GM21723 (cell line): ENCODE data around the gene IMP3.

Experiments
- ATAC-seq: cut with Tn5 transposase; IDR thresholded peaks from one replicate; pipeline ENCODE4 v1.9.1; 2021; ENCODE audit warnings: mild to moderate bottlenecking, moderate library complexity; ENCODE audit not compliant: unreplicated experiment

Gene IMP3

DNA sequence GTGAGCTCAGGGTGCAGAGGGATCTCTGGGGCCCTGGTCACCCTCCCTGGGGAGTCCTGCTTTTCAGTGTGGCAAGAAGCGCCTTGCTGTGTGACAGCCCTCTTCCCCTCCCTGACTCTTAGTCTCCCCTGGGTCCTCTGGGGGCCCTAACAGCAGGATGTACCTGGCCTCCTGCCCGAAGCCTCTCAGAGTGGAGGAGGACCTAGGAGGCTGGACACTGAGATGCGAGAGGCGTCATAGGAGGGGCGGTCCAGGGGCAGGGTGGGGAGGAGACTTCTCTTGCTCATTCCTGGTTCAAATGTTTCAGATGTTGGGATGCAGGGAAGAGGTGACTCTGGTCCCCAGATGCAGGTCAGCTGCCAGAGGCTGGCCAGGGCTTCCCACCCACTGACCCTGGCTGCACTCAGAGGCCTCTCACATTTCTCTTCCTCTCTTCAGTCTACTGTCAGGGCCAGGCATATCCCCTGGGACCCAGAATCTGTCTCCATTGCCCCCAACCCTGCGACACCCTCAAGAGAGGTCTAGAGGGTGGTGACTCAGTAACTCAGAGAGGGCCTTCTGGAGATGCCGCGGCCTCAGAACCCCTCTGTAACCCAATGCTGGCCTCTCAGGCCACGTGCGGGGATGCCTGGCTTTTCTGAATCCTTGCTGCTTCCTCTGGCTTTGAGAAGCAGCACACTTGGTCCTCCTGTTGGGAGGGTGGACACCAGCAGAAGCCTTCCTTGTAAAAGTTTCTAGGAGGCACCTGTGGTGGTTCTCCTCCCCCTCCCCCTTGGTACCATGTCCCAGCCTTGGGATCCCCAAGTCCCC, 33.6 kb upstream of the IMP3 start:
- ATAC-seq = no peak

DNA sequence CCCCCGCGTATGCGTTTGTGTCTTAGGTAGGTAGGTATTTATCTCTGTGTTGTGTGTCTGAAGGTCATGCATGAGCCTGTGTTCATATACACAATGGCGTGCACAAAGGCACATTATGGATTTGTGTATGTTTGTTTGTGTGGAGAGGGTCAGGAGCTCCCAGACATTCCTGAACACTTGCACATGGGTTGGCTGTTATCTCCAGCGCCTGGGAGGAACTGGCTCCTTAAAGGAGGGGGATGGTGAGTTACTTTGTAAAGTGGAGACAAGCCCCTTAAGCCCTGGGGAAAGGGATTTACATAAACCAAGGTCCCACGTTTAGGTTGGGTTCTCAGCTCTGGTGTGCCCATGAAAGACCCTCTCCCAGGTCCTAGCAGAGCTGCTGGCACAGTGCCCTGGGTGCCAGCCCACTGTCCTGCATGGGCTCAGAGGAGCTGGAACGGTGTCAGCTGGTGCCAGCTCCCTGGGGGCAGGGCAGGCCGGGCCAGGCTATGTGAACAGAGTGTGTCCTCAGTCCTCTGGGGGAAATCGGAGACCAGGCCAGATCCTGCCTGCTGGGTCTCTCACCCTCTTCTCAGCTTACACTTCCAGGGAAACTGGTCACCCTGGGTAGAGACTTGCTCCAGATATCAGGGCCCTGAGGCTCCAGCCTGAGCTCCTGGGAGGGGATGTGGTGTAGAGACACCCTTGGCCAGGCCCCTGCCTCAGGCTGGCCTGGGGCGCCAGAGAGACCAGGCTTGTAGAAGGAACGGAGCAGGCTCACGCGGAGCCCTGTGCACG, 32.8 kb upstream of the IMP3 start:
- no peak for ATAC-seq

DNA sequence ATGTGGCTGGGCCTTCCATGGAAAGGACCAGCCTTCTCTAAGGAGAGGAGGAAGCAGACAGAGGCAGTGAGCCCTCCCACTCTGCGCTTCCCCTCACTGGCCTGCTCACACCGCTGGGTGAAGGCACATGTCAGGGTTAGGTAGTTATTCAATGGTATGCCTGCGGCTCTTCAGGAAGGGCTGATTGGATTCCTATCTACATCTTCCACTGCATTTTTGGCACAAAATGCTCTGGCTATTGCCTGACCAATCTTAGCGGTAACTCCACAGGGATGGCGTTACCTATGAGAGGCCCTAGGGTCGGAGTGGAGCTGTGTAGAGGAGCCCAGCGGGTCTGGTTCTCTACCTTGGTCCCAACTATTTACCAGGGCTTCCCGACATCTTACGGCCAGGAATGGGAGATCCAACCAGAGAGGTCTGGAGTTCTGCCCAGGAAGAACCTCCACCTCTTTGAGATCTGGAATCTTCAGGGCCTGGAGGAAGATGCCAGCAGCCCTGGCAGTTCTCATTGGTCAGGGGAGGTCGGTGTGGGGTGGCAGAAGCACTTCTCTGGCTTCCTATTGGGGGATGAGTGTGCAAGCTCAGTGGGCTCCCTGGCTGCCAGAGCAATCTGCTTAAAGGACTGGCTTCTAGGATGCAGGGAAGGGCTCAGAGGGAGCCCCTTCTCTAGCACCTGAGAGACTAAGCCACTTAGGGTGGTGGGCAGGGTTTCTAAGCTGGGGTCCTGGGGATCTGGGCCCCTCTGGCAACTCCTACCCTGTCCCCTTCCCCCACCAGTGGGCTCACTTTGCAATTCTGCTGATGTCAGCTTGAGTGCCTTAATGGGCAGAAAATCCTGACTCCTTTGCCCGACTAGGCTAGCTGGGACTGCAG, 31.9 kb upstream of the IMP3 start:
- ATAC-seq = no peak

DNA sequence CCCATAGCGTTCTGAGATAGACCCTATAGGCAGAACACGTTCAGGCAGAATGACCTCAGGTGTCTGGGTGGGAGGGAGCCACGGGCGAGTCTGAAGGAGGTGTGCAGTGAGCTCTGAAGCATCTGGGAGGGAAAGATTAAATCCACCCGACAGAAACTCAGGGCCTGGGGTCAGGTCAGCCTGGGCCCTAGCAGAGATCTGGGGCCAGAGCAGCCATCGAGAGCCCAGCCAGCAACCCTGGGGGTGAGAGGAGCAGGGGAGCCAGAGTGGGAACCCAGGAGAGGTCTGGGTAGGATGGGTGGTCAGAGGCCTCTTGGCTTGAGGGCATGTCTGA, 29.8 kb upstream of the IMP3 start:
- ATAC-seq = no peak

DNA sequence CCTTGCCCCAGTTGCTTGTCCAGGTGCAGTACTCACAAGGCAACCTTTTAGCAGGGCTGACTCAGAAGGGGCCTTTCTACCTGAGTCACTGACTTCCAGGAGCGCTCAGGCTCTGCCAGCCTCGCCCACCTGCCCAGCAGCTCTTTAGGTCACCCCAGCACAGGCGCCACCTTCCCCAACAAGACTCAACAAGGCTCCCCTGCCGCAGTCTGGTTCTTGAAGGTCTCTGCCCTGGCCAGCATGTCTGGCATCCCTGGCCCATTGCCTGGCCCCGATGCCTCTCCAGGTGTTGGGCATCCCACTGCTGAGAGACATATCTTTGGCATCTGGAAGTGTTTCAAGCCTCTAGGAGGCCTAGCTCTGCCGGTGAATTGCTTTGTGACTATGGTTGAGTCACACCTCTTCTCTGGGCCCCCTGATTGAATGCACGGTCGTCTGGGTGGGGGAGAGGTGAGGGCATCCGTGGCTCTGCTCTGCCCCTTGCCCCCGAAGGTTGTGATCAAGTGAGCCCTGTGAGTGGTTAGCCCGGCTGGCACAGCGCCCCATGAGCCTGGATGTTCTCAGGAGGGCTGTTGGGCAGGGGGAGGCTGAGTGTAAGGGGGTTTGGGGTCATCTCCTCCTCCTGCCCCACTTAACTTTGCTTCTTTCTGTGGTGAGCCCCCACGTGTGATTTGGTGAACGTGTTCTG, 29.3 kb upstream of the IMP3 start:
- no peak for ATAC-seq

DNA sequence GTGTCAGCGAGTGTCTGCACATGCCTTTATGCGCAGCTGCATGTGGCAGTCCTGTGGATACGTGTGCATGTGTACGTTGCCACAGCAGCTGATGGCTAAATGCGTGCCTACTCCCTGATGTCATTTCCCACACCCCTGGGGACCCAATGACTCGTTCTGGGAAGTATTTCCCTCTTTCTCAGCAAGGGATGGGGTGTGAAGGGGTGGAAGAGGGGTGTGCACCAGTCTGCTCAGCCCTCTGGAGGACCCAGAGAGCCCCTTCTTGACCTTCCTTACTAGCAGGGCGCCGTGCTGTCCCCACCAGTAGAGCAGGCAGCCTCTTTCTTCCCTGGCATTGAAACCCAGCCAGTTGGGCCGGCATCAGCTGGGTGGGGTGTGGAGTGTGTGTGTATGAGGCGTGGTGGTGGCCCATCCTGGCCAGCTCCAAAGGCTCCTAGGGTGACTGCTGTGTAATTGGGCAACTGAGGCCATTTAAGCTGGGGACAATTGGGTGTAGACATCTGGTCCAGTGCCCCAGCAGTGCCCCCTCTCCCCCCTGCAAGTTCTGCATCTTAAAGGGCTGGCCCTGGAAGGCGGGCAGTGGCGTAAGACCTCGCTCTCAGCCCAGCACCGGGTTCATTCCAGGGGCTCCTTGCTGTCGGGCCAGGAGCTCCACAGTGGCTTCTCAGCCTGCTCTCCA, 26.9 kb upstream of the IMP3 start:
- no peak for ATAC-seq

DNA sequence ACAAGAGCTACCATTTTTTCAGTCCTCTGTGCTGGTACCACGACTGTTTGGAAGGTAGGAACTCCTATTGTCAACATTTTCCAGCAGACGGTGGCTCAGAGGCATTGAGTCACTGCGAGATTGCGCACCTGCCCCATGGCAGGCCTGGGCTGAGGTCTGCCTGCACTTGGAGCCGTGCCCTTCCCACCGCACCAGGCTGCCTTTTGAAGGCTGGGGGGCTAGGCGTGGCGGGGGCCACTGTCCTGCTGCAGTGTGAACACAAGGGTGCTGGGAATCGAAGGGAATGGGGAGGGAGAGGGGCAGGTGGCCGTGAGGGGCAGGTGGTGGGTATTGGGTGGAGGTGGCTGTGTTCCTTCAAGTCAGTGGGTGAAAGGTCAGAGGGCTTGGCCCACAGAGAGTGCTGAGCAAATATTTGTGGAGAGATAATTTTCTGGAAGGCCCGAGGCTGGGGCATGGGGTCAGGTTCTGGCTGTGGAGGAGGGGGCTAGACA, 24.0 kb upstream of the IMP3 start:
- no peak for ATAC-seq

DNA sequence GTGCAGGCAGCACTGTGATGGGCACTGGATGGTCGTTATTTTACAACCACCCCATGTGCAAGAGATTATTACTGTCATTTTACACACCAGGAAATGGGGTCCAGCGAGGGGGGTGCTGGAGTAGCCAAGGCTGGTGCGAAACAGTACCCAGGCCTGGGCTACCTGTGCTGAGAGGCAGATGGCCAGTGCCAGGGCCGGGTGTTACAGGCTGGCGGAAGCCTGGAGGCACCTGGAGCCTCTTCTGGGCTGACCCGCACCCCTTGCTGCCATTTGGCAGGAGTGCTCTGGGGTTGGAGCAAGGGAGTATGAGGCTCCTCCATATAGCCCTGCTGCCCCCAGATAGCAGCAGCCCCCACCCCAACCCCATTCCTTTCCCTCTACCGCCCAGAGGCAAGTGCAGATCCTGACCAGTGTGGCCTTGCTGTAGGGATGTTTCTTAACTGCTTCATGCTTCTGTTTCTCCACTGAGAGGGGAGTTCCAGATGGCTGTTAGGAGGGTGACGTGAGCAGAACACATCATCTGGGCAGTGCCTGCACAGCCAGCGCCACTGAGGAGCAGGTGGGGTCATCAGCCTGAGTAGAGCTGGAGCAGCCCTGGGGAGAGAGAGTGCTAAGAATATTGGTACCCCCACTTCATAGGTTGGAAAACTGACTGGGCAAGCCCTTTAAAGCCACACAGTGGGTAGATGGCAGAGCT, 22.9 kb upstream of the IMP3 start:
- no peak for ATAC-seq

DNA sequence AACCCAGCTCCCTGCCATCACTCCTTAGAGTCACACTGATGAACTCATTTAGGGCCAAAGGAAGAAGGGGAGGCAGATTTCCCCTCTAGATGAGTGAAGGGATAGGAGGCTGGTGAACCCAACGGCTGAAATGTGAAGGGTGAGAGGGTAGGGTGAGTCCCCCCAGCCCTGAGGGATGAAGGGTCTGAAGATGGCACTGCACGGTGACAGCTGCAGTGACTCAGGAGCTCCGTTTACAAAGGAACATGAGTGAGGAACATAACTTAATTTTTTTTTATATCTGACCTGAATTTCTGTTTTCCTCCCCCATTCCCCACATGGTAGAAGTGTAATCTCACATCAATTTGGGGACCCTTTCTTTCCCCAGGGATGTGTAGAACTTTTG, 21.7 kb upstream of the IMP3 start:
- no peak for ATAC-seq

DNA sequence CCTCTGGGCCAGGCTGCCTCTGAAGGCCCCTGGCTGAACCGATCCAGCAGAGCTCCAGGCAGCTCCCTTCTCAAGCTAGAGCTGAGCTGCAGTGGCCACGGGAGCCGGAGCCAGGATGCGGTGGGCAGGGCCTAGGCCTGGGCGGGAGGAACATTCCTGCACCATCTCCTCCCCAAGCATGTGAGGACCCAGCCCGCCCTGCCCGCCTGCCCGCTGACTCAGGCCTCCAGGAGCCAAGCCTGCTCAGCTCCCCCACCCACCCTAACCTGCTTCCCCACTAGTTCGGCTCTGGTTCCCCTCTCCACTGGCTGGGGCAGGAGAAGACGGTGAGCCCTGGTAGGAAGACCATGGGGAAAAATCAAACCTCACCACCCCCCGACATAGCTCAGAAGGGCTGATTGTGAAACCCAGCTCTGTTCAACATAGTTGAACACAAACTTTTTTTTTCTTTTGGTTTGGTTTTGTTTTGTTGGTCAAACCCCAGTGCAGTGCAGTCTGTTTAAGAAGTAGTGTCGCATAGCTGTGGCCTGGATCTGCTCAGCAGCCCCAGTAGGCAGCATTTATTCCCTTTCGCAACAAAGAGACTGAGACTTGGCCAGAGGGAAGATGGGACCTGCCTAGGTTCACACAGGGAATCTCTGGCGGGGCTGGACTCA, 21.2 kb upstream of the IMP3 start:
- ATAC-seq = no peak

DNA sequence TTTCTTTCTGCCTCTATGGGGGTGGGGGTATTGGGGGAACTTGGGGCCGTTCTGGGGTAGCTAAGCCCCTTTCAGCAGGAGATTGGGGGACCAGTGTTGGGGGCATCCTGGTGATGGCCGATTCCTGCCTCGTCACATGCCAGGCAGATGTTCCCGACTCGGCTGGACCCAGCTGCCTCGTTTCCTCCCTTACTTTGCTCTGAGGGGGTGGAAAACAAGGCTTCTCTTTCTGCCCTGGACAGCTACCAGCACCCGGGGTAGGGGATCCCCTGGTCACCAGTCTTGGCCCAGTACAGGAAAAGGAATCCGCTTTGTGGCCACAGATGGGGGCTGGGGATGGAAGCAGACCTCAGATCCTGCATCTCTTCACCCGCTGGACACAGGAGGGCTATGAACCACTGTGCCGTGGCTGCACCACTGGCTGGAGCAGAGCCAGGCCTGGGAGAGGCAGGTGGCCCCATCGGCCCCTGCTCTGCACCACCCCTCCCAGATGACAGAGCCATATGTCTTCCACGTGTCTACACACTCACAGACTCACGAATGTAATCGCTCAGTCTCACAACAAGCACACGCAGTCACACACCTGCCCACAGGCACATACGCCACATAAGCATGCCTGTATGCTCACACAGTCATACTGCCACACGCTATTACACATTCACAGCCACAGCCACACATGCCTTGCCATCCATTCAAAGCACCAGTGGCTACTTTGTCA, 20.1 kb upstream of the IMP3 start:
- ATAC-seq = no peak

DNA sequence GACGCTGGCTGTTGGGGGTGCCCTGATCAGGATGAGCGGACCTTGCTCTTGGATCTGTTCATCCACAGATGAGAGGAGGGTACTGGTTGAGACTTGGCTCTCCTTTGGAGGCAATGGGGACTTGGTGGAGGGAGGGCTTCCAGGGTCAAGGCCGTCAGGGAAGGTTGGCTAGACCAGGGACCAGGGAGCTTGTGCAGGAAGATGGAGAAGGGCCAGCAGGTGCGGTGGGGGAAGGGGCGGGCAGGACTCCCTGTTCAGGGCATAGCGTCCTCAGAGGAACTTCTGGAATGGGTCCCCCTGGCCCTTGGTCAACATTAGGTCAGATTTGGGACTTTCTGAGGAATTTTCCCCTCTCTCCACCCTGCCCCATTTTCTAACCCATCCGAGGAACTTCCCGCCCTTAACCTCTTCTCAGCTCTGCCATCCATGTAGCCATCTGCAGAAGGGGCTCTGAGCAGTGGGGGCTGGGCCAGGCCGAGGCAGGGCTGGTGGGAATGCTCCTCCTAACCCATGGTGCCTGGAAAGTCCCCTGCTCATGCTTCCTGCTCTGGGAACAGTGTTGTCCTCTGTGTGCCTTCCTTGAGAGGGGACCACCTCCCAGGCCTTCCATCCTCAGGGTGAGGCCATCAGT, 19.2 kb upstream of the IMP3 start:
- ATAC-seq = no peak

DNA sequence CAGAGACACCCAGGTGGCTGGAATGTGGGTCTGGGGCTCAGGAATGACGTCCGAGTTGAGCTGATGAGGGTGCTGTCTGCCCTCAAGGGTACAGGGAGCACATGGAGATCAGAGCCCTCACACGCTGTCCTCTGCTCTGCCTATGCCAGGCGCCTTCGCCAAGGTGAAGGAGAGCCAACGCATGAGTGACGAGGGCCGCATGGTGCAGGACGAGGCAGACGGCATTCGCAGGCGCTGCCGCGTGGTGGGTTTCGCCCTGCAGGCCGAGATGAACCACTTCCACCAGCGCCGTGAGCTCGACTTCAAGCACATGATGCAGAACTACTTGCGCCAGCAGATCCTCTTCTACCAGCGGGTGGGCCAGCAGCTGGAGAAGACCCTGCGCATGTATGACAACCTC, 16.8 kb upstream of the IMP3 start:
- no peak for ATAC-seq

DNA sequence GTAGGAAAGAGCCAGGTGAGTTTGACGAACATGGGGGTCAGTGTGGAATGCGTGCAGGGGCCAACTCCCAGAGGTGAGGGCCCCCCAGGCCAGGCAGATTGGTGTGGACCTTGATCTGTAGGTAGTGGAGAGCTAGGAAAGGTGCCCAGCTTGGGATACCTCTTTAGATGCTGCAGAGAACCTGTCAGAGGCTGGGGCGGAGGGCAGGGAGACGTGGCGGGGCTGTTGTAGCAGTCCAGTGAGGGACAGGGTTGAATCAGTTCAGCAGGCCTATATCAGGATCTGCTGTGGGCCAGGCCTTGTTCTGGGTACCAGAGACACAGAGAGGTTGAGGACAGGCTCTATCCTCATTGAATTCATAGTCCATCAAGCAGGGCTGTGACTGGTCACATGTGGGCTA, 16.3 kb upstream of the IMP3 start:
- no peak for ATAC-seq

DNA sequence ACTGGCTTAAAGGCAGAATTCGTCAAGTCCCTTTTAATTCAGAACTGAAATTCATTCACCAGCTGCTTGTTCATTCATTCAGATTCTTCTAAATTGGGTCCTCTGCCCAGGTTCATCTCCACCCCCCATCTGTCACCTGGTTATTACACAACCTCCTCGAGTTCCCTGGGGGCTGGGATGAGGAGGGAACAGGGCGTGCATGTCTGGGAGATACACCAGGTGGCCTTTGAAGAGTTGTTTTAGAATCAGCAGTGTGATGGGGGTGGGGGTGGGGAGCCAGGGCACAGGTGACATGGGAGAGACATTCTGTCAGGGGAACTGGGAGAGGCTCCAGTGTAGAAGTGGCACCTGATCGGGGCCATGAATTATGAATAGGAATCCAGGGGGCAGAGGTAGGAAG, 15.9 kb upstream of the IMP3 start:
- ATAC-seq = no peak

DNA sequence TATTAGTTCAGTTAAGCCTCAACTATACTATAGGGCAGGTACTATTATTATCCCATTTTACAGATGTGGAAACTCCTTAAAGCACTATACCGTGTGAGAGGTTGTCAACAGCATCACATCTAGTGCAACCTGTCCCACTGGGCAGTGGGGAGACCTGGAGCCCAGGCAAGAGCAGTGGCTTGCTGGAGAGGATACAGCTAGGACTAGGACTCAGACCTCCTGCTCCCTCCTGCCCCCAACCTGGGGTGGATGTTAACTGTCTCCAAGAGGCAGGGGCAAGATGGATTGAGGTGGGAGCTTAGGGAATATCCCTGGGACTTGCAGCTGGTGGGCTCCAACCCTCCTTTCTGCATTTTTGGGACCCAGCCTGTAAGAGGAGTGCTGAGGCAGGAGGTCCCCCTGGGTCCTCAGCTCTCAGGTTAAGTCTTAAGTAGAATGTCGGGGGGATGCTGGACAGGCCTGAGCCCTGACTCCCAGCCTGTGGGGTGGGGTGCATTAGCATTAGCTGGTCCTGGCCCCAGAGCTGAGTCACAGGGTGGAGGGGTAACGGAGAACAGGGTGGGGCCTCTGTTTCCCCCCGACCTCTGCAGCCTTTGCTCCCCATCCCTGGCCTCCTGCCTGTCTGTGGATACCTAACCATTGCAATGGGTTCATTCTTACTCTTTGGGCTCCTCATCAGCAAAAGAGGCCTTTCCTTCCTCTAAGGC, 14.3 kb upstream of the IMP3 start:
- no peak for ATAC-seq

DNA sequence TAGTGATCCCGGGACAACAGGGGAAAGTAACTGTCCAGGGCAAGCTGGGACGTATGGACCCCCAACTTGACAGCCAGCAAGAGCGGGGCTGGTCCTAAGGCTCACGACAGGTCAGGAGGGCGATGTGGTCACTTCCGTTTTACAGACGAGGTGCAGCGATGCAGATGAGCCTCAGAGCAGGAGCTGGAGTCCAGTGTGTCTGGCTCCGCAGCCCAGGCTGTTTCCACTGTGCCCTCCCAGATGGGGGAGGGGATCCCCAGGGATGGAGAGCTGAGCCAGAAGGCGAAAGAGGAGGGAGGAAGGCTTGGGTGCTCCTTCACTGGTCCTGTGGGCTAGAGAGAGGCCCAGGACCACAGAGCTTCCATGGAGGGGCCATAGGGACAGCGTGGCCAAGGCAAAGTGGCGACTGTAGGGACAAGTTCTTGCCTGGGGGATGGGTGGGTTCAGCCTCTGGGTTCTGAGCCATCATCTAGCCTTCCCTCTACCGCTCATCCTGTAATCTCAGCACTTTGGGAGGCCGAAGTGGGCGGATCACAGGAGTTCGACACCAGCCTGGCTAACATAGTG, 13.4 kb upstream of the IMP3 start:
- ATAC-seq = no peak
